NT2/D1 (cell line): ENCODE measurements around the gene GIMAP6.

ENCODE experiments used
- SUZ12 ChIP-seq: IDR thresholded peaks from 2 replicates; pipeline ENCODE4 v1.6.1; 2011; ENCODE audit not compliant: insufficient read length, insufficient read depth; ENCODE audit errors: extremely low read depth
- YY1 ChIP-seq: IDR thresholded peaks from 2 replicates; pipeline ENCODE4 v1.6.1; 2011; ENCODE audit not compliant: insufficient read length, insufficient read depth

GRCh38 chr7:150631084-150631826, 930 bp downstream of the GIMAP6 start:
- no peak for TF ChIP-seq SUZ12
- no peak for TF ChIP-seq YY1
